Muscle layer of colon (tissue), 2 donors: ENCODE data around the gene DNLZ.

Source experiments
- H3K27ac ChIP-seq: one replicate; pipeline ENCODE4 v1.7.0; 2013; ENCODE audit warnings: low read depth, mild to moderate bottlenecking, low read length, moderate library complexity
- H3K27me3 ChIP-seq, 2 donors: one replicate each; pipeline ENCODE4 v1.7.0; 2013; ENCODE audit warnings: low read length in 2 of 2, mild to moderate bottlenecking in 2 of 2; ENCODE audit not compliant: insufficient read depth in 2 of 2, control insufficient read depth in 1 of 2
- H3K36me3 ChIP-seq: one replicate; pipeline ENCODE4 v1.7.0; 2013; ENCODE audit warnings: mild to moderate bottlenecking, low read length; ENCODE audit not compliant: insufficient read depth
- H3K4me1 ChIP-seq: one replicate; pipeline ENCODE4 v1.7.0; 2013; ENCODE audit warnings: mild to moderate bottlenecking, low read length; ENCODE audit not compliant: insufficient read depth
- H3K4me3 ChIP-seq, 2 donors: one replicate each; pipeline ENCODE4 v1.7.0; 2013; ENCODE audit warnings: low read length in 2 of 2, low read depth in 1 of 2, mild to moderate bottlenecking in 1 of 2, moderate library complexity in 1 of 2
- H3K9ac ChIP-seq: one replicate; pipeline ENCODE4 v1.7.0; 2013; ENCODE audit warnings: low read length
- H3K9me3 ChIP-seq: one replicate; pipeline ENCODE4 v1.7.0; 2013; ENCODE audit warnings: mild to moderate bottlenecking, low read length
- donor health status: abdominal sarcoma.
- donor health status: Adenocarcinoma of cecum.

DNLZ gene

DNA sequence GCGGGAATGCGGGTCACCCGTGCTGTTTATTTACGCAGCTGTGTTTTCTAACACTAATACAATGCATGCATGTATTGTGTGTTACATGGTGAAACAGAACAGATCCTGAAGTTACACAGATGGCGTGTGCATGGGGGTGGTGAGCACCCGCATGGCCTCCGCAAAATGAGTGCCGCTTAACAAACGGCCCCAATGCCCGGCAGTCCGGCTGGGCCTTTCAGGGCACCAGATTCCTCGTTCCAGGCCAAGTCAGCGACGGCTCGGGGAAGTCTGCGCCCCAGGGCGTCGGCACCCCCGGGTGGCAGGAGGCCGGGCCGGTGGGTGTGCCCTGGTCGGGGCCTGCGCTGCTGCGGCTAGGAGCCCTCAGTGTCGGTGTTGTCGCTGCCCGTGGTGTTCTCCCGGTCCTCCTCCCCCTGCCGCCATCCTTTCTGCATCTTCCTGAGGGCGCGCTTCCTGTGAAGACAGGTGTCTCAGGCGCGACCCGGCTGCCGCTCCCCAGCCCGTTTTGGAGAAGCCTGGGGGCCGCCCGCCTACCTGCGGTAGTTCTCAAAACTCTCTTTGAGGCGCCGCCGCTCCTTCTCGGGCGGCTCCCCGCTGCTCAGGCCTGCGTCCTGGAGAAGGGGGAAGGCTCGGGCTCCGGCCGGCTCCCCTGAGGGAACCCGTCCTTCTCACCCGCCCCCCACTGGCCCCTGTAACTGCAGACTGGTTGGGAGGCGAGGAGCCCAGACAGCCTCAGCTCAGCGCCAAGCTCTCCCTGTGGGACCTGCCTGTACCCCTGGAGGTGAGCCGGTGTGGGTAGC lies 605 bp upstream of the DNLZ start:
- Histone ChIP-seq H3K4me1 (peaks cover 32% of the 10 kb centered on the region), H3K9ac (no peak overlapping the region), H3K27ac (no peak overlapping the region), H3K36me3 (no peaks in the 10 kb centered on the region), H3K27me3 (no peaks in the 10 kb centered on the region), H3K9me3 (no peaks in the 10 kb centered on the region), H3K4me3 (peak overlapping the region in 1 of 2 donors; percentile 55)

DNA sequence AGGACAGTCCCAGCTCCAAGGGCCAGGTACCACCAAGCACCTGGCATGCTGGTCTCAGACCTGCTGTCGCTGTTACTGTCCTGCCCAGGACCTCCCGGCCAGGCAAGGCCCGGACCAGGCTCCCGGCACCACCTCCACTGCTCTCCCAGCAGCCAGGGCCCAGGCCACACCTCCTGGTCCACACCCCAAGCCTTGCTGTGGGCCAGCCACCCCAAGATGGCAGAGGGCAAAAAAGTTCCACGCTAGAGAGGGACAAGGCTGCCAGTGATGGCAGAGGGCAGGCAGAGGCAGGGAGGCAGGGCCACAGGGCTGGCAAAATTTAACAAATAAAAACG lies 1.1 kb downstream of the DNLZ start:
- no peaks in the 10 kb centered on the region for H3K36me3 ChIP-seq
- H3K27me3 ChIP-seq, result no peaks in the 10 kb centered on the region
- H3K27ac ChIP-seq, result peak overlapping the region; percentile 90
- H3K9me3 ChIP-seq, result no peaks in the 10 kb centered on the region
- peak overlapping the region; percentile 9 for H3K9ac ChIP-seq
- H3K4me3 ChIP-seq, result peak overlapping the region in 1 of 2 donors; percentile 6
- peaks cover 32% of the 10 kb centered on the region for H3K4me1 ChIP-seq

DNA sequence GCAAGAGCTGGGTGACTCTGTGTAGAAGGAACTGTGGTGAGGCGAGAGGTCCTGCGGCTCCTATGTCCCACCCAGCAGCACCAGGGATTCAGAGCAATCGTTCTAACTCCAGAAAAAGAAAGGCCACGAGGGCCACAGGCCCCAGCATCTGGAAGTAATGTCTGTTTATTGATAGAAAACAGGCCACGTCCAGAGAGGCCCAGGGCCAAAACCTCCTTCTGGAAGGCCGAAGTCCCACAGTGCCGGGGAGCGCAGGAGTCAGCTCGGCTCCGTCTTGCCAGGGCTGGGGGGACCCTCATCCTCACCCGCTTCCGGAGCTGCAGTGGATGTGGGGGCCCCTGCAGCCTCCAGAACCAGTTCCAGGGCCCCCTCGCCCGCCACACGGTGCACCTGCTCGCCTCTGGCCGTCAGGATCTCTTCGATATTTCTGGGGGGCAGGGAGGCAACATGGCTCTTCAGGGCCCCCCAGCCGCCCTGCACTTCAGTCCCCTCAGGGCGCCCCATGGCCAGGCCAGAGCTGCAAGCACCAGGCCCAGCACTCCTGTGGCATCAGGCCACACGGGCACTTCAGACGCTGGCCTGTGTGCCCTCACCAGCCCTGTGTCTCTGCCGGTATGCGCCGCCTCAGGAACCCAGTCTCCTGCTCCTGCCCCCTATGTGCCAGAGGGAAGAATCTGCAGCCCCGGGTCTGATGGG lies 1.6 kb downstream of the DNLZ start:
- no peaks in the 10 kb centered on the region for H3K9me3 ChIP-seq
- H3K9ac ChIP-seq, result peak overlapping the region; percentile 9
- peak overlapping the region; percentile 90 for H3K27ac ChIP-seq
- no peaks in the 10 kb centered on the region for H3K27me3 ChIP-seq
- peaks cover 32% of the 10 kb centered on the region for H3K4me1 ChIP-seq
- peak overlapping the region in 1 of 2 donors; percentile 6 for H3K4me3 ChIP-seq
- H3K36me3 ChIP-seq, result no peaks in the 10 kb centered on the region

DNA sequence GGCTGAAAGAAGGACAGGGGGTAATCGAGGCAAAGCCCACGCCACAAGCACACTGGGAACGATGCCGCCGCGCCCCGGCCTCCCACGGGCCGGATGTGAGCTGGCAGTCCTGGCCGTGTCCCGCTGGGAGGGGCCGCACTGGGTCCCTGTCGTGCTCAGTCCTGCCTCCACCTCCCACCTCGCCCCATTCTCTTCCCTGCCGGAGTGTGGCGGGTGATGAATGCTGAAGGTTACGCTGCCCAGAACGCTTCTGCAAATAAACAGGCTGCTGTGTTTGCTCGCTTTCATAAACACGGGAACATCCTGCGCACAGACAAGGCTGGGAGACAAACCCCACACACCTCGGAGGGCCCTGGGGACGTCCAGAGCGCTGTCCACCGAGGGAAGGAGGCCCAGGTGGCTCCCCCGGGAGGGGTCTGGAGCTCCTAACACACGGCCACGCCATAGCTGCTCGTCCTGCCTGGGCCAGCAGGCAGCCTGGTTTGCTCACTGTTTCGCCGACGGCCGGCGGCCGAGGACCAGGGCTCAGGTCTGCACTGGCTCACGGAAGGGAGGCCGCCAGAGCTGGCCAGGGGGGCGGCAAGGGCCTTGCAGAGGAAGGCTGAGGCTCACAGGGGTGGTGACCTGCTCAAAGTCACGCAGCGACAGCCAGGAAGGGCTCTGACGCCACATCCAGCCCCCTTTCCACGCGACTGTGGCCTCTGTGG lies 2.3 kb downstream of the DNLZ start:
- H3K36me3 ChIP-seq, result no peaks in the 10 kb centered on the region
- peak overlapping the region in 1 of 2 donors; percentile 21 for H3K4me3 ChIP-seq
- no peaks in the 10 kb centered on the region for H3K27me3 ChIP-seq
- H3K9me3 ChIP-seq, result no peaks in the 10 kb centered on the region
- peaks cover 32% of the 10 kb centered on the region for H3K4me1 ChIP-seq
- no peak overlapping the region for H3K9ac ChIP-seq
- peak overlapping the region; percentile 90 for H3K27ac ChIP-seq

DNA sequence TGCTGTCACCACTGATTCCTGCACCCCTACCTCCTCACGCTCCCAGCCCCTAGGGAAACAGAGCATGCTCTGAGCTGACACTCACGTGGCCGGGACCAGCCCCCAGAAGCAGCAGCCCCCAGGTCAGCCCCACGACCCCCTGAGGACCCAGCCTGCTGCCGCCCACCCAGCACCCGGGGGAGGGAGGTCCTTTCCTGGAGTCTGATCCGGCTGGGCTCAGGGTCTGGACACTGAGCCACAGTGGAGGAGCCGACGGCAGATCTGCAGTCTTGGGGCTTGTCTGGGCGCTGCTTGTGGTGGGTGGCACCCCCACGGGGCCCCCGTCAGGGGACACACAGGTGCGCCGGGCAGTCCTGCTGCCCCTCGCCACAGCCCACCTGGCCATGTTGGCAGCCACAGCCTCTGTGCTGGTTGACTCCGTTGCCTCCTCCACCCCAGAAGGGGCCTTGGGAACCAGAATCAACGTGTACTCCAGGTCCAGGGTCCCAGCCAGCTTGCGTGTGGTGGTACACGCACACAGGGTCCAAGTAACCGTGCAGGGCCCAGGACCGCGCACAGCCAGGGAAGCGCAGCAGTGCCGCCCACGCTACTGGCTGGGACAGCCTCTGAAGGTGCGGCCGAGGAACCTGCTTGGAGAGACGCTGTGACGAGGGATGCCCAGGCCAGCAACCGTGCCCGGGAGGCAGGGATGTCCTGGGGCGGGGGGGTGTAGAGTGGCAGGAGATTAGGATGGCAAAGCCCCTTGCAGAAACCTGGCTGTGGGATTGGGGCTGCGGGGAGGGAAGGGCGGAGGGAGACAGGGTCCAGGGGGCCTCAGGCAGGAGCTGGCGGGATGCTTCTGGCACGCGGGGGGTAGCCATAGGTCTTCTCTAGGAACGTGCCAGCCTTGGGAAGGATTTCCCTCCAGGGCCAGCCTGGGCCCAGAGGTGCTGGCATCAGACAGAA lies 3.5 kb downstream of the DNLZ start:
- Histone ChIP-seq H3K4me3 (no peak overlapping the region), H3K9ac (no peak overlapping the region), H3K4me1 (peaks cover 32% of the 10 kb centered on the region), H3K27ac (no peak overlapping the region), H3K27me3 (no peaks in the 10 kb centered on the region), H3K9me3 (no peaks in the 10 kb centered on the region), H3K36me3 (no peaks in the 10 kb centered on the region)

DNA sequence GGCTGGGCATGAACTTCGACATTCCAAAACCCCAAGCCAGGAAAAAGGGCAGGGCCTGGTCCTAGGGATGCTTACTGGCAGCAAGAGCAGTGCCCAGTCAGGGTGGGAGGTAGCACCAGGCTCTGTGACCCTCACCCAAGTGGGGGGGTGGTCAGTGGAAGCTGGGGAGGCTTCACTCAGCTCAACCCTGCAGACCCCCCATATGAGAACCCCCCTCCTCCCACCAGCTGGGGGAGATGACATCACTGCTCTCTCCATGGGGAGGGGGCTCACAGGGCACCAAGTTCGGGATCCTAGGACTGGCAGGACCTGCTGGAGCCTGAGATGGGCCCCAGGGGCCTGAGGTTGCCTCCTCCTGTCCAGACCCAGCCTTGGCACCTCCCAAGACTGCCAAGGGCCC lies 4.7 kb downstream of the DNLZ start:
- Histone ChIP-seq H3K4me1 (peaks cover 36% of the 10 kb centered on the region), H3K4me3 (no peak overlapping the region), H3K27me3 (no peaks in the 10 kb centered on the region), H3K9me3 (no peaks in the 10 kb centered on the region), H3K9ac (no peak overlapping the region), H3K27ac (no peak overlapping the region), H3K36me3 (no peaks in the 10 kb centered on the region)

DNA sequence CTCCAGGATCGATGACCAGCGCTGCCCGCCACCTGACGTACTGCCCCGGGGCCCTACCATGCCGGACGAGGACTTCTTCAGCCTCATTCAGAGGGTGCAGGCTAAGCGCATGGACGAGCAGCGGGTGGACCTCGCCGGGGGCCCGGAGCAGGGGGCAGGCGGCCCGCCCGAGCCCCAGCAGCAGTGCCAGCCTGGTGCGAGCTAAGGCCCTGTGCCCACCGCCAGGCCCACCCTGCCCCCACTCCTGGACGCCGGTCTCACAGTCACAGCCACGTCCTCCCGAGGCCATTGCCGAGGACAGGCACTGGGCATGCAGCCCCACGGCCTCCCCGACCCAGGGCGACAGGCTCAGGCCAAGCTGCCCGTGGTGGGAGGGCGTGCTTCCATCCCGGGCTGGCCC lies 5.5 kb downstream of the DNLZ start:
- Histone ChIP-seq H3K9ac (no peak overlapping the region), H3K4me3 (no peak overlapping the region), H3K36me3 (no peaks in the 10 kb centered on the region), H3K9me3 (no peaks in the 10 kb centered on the region), H3K27ac (no peak overlapping the region), H3K4me1 (peaks cover 34% of the 10 kb centered on the region), H3K27me3 (no peaks in the 10 kb centered on the region)

DNA sequence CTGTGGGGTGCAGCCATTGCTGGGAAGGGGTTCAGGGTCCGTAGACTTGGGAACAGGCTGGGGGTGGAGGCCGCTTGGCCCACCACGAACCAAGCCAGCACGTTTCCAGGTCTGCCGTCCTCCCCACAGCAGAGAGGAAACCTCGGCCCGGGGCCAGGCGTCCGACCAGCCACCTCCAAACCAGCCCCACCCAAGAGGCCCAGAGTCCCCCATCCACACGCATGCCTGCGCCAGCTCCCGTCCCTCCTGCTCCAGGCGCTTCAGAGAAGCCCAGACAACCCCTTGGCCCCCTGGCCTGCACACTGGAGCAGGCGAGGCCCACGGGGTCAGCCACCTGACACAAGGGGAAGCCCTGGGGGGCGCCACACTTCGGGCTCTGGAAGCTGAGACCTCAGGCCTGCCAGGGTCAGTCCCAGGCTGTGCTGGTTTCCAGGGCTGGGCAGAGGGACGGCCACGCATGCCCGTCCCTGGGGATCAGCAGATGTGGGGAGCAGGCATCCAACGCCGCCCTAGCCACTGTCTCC lies 6.3 kb downstream of the DNLZ start:
- H3K4me1 ChIP-seq, result peaks cover 27% of the 10 kb centered on the region
- no peaks in the 10 kb centered on the region for H3K27me3 ChIP-seq
- H3K36me3 ChIP-seq, result no peaks in the 10 kb centered on the region
- no peaks in the 10 kb centered on the region for H3K9me3 ChIP-seq
- H3K9ac ChIP-seq, result no peak overlapping the region
- no peak overlapping the region for H3K4me3 ChIP-seq
- no peak overlapping the region for H3K27ac ChIP-seq

DNA sequence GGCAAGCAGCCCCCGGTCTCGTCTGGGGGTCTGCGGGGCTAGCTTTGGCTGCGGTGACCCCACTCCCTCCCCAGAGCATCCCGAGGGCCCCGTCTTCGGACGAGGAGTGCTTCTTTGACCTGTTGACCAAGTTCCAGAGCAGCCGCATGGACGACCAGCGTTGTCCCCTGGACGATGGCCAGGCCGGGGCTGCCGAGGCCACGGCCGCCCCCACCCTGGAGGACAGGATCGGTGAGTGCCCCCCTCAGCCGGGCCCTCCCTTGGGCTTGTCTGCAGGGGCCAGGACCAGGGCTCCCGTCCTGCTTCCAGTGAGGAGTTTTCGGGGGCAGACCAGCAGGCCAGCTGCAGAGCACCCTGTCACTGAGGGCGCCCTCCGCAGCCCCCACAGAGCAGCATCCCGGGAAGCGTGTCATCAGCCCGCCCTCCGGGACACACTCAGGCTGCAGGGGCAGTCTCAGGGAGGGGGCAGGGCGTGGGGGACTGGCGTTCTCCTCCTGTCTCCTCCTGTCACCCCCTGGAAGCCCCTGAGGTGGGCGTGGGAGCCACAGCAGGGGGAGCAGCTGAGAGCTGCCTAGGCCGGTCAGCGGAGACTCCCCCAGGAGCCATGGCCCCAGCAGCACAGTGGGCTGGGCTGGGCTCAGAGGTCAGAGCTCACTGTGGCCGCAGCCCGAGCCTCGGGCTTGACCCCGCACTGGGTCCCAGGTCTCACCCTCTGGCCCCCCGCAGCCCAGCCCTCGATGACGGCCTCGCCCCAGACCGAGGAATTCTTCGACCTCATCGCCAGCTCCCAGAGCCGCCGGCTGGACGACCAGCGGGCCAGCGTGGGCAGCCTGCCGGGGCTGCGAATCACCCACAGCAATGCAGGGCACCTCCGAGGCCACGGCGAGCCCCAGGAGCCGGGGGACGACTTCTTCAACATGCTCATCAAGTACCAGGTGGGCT lies 7.7 kb downstream of the DNLZ start:
- Histone ChIP-seq H3K27ac (no peak overlapping the region), H3K36me3 (no peaks in the 10 kb centered on the region), H3K4me1 (peaks cover 14% of the 10 kb centered on the region), H3K27me3 (no peaks in the 10 kb centered on the region), H3K9ac (no peak overlapping the region), H3K4me3 (no peak overlapping the region), H3K9me3 (no peaks in the 10 kb centered on the region)

DNA sequence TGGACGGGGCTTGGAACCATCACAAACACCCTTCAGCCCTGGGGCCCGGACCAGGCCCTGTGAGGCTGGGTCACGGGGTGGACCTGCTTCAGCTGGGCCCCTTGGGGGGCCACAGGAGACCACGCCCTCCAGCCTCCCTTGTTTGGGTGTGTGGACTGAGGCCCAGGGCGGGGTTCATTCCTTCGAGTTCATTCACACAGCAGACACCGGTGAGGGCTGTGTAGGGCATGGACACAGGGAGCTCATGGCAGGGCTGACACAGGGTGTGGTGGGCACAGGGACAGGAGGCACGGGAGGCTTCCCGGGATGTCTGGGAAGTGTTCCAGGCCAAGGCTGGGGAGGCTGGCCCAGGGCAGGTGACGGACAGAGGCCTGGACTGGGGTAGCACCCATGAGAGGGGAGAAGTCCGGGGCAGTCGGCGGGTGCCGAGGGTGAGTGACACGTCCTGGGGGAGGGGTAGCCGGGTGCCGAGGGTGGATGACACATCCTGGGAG lies 8.9 kb downstream of the DNLZ start:
- H3K27ac ChIP-seq, result peak overlapping the region; percentile 8
- no peaks in the 10 kb centered on the region for H3K9me3 ChIP-seq
- H3K27me3 ChIP-seq, result no peaks in the 10 kb centered on the region
- no peak overlapping the region for H3K9ac ChIP-seq
- H3K36me3 ChIP-seq, result no peaks in the 10 kb centered on the region
- H3K4me1 ChIP-seq, result peaks cover 11% of the 10 kb centered on the region
- H3K4me3 ChIP-seq, result no peak overlapping the region
